H7 (cell line): ENCODE data around the gene MMP10. TPM values are rescaled to one million over a fixed set of nuclear protein-coding genes. Genes with fewer than 3 reads are reported as not detected.

Experiments
- DNase-seq: peaks from one replicate; pipeline ENCODE4 v3.0.0; 2012
- H3K27me3 ChIP-seq: 2 replicates; pipeline ENCODE4 v1.6.0; 2011; ENCODE audit warnings: mild to moderate bottlenecking, low read length; ENCODE audit not compliant: control insufficient read depth, insufficient read depth
- H3K36me3 ChIP-seq: replicated peaks from 2 replicates; pipeline ENCODE4 v1.5.1; 2011; ENCODE audit warnings: low read length; ENCODE audit not compliant: control insufficient read depth, insufficient read depth
- H3K4me3 ChIP-seq: 2 replicates; pipeline ENCODE4 v1.5.1; 2011; ENCODE audit warnings: low read depth, mild to moderate bottlenecking, control low read depth, low read length, moderate library complexity; ENCODE audit not compliant: insufficient read depth
- total RNA-seq: library from RNA; depleted of rRNA; stranded (reverse); fragments of >200 nt; shearing (Covaris generic); gene quantifications from 2 replicates; pipeline ENCODE4 v1.2.3, GENCODE V29; 2014; rRNA removed

MMP10 gene
- total RNA-seq = not detected in 2 replicates

- Histone ChIP-seq H3K27me3 (no peaks in the 10 kb centered on the region), H3K4me3 (no peak within 1 kb of the TSS), H3K36me3 (no peaks in the 10 kb centered on the region)
- DNase-seq = peak; percentile 61
These were observed at the start of gene MMP10 for GRCh38 chr11:102780491-102780918. Gene MMP10 (minus strand): TSS chr11:102780628. CDS start chr11:102780591, 37 bp downstream.

GRCh38 chr11:102829316-102830000, 49.0 kb upstream of the MMP10 start:
- H3K4me3 ChIP-seq = no peak overlapping the region
- DNase-seq = no peak
- H3K27me3 ChIP-seq = no peaks in the 10 kb centered on the region

GRCh38 chr11:102824556-102824955, 44.1 kb upstream of the MMP10 start:
- H3K4me3 ChIP-seq = no peak overlapping the region
- no peaks in the 10 kb centered on the region for H3K27me3 ChIP-seq
- no peak for DNase-seq

More at GRCh38 chr11:102829316-102830000, 49.0 kb upstream of the MMP10 start:
- no peaks in the 10 kb centered on the region for H3K36me3 ChIP-seq

GRCh38 chr11:102819491-102819890, 39.1 kb upstream of the MMP10 start:
- no peak for DNase-seq
- Histone ChIP-seq H3K4me3 (no peak overlapping the region), H3K27me3 (no peaks in the 10 kb centered on the region), H3K36me3 (no peaks in the 10 kb centered on the region)

More at GRCh38 chr11:102824556-102824955, 44.1 kb upstream of the MMP10 start:
- H3K36me3 ChIP-seq = no peaks in the 10 kb centered on the region

- Histone ChIP-seq H3K4me3 (no peak overlapping the region), H3K36me3 (no peaks in the 10 kb centered on the region), H3K27me3 (no peaks in the 10 kb centered on the region)
- DNase-seq = no peak
These were observed 33.1 kb upstream of the MMP10 start for GRCh38 chr11:102813484-102813883.

GRCh38 chr11:102812188-102812587, 31.8 kb upstream of the MMP10 start:
- Histone ChIP-seq H3K27me3 (no peaks in the 10 kb centered on the region), H3K36me3 (no peaks in the 10 kb centered on the region), H3K4me3 (no peak overlapping the region)
- no peak for DNase-seq

- H3K36me3 ChIP-seq = no peaks in the 10 kb centered on the region
- DNase-seq = peak; percentile 31
- no peaks in the 10 kb centered on the region for H3K27me3 ChIP-seq
- no peak overlapping the region for H3K4me3 ChIP-seq
These were observed 30.7 kb upstream of the MMP10 start for GRCh38 chr11:102810950-102811660.

GRCh38 chr11:102809971-102810370, 29.5 kb upstream of the MMP10 start:
- Histone ChIP-seq H3K4me3 (no peak overlapping the region), H3K36me3 (no peaks in the 10 kb centered on the region), H3K27me3 (no peaks in the 10 kb centered on the region)
- DNase-seq = no peak

- no peaks in the 10 kb centered on the region for H3K27me3 ChIP-seq
- peak; percentile 44 for DNase-seq
- 0 out of 2 replicates have a peak overlapping the region, but pooled peaks have one; percentile 13 for H3K4me3 ChIP-seq
- no peaks in the 10 kb centered on the region for H3K36me3 ChIP-seq
These were observed 27.5 kb upstream of the MMP10 start for GRCh38 chr11:102807921-102808320.

- no peaks in the 10 kb centered on the region for H3K36me3 ChIP-seq
- H3K27me3 ChIP-seq = no peaks in the 10 kb centered on the region
- no peak for DNase-seq
- no peak overlapping the region for H3K4me3 ChIP-seq
These were observed 25.9 kb upstream of the MMP10 start for GRCh38 chr11:102806296-102806695.

- H3K4me3 ChIP-seq = no peak overlapping the region
- DNase-seq = no peak
- H3K27me3 ChIP-seq = no peaks in the 10 kb centered on the region
- H3K36me3 ChIP-seq = no peaks in the 10 kb centered on the region
These were observed 21.9 kb upstream of the MMP10 start for GRCh38 chr11:102802341-102802740.

- no peaks in the 10 kb centered on the region for H3K36me3 ChIP-seq
- no peaks in the 10 kb centered on the region for H3K27me3 ChIP-seq
- no peak overlapping the region for H3K4me3 ChIP-seq
- DNase-seq = no peak
These were observed 20.3 kb upstream of the MMP10 start for GRCh38 chr11:102800767-102801166.

- H3K36me3 ChIP-seq = no peaks in the 10 kb centered on the region
- no peaks in the 10 kb centered on the region for H3K27me3 ChIP-seq
- no peak for DNase-seq
- H3K4me3 ChIP-seq = no peak overlapping the region
These were observed 19.4 kb upstream of the MMP10 start for GRCh38 chr11:102799681-102800340.

- no peak within 1 kb of the TSS for H3K4me3 ChIP-seq
- H3K36me3 ChIP-seq = no peaks in the 10 kb centered on the region
- DNase-seq = no peak
- no peaks in the 10 kb centered on the region for H3K27me3 ChIP-seq
These were observed 17.8 kb upstream of the MMP10 start, which contains the start of gene MMP1 for GRCh38 chr11:102798012-102798746. Gene MMP1 (minus strand): TSS chr11:102798160. CDS start chr11:102798092, 68 bp downstream.
